ENCODE data around the gene STIM1.

Gene STIM1

DNA sequence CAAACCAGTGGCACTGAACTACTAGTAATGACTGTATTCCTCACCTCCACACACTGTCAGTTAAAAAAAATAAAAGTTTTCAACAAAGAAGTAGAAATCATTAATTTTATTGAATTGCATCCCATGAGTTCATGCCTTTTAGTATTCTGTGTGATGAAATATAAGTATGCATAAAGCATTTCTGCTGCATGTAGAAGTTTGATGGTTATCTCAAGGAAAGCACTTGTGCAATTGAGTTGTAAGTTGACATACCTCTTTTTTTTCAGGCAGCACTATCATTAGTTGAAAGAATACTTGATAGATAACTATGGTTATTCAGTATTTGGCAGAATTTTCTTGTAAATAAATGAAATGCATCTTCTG, 104.4 kb downstream of the STIM1 start:
- TF ChIP-seq, protein P1, sequence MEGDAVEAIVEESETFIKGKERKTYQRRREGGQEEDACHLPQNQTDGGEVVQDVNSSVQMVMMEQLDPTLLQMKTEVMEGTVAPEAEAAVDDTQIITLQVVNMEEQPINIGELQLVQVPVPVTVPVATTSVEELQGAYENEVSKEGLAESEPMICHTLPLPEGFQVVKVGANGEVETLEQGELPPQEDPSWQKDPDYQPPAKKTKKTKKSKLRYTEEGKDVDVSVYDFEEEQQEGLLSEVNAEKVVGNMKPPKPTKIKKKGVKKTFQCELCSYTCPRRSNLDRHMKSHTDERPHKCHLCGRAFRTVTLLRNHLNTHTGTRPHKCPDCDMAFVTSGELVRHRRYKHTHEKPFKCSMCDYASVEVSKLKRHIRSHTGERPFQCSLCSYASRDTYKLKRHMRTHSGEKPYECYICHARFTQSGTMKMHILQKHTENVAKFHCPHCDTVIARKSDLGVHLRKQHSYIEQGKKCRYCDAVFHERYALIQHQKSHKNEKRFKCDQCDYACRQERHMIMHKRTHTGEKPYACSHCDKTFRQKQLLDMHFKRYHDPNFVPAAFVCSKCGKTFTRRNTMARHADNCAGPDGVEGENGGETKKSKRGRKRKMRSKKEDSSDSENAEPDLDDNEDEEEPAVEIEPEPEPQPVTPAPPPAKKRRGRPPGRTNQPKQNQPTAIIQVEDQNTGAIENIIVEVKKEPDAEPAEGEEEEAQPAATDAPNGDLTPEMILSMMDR (IDR thresholded peaks at IDR 0.05; ENCODE audit: control extremely low read depth, extremely low read depth, low read depth, missing control alignments): no peak
- POLR2A ChIA-PET: no interaction called here
- CTCF ChIA-PET: interaction anchor here (0.7 to 3.1 kb wide), 8 partner anchors 8 to 111 kb away, joined by 3 to 21 read pairs (median 6); partner anchors contain the start of gene STIM1
- no peak for DNase-seq (ENCODE audit: extremely low spot score)

DNA sequence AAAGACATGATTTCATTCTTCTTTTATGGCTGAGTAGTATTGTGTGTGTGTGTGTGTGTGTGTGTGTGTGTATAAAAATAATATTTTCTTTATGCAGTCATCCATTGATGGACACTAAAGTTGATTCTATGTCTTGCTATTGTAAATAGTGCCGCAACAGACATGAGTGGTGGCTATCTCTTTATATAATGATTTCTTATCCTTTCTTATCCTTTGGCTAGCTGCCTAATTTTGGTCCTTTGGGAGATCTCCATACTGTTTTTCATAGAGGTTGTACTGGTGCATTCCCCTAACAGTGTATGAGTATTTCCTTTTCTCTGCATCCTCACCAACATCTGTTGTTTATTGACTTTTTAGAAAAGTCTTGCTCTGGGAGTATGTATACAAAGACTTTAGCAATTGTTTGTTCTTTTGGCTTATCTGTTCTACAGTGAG, 107.0 kb downstream of the STIM1 start:
- ChIA-PET CTCF (interaction anchor here (1.5 kb wide), 1 partner anchor 111 kb away, joined by 5 read pairs; no protein-coding TSS in a partner anchor), POLR2A (no interaction called here)
- TF ChIP-seq, protein P1 (IDR thresholded peaks at IDR 0.05; ENCODE audit: control extremely low read depth, extremely low read depth, low read depth, missing control alignments): no peak
- no peak for DNase-seq (ENCODE audit: extremely low spot score)

DNA sequence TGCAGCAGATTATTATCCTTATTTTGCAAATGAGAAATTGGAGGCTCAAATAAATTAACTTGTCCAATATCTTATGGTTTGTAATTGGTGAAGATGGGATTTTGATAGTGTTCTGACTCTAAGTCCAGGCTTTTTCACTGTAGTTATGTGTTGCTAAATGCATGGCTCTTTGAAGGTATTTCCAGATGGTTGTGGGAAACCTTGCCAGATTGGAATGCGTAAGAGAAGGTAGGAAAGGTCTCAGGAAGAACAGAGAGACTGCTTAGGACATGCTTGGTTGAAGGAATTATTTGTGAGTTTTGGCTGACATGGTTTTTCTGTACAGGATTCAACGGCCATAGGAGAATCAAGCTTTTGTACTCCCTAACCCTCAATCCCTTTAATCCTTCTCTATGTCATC, 108.6 kb downstream of the STIM1 start:
- DNase-seq (ENCODE audit: extremely low spot score): no peak
- POLR2A ChIA-PET: no interaction called here
- TF ChIP-seq, protein P1 (IDR thresholded peaks at IDR 0.05; ENCODE audit: control extremely low read depth, extremely low read depth, low read depth, missing control alignments): no peak
- CTCF ChIA-PET: interaction anchor here (1.0 kb wide), 1 partner anchor 17 kb away, joined by 4 read pairs; no protein-coding TSS in a partner anchor

DNA sequence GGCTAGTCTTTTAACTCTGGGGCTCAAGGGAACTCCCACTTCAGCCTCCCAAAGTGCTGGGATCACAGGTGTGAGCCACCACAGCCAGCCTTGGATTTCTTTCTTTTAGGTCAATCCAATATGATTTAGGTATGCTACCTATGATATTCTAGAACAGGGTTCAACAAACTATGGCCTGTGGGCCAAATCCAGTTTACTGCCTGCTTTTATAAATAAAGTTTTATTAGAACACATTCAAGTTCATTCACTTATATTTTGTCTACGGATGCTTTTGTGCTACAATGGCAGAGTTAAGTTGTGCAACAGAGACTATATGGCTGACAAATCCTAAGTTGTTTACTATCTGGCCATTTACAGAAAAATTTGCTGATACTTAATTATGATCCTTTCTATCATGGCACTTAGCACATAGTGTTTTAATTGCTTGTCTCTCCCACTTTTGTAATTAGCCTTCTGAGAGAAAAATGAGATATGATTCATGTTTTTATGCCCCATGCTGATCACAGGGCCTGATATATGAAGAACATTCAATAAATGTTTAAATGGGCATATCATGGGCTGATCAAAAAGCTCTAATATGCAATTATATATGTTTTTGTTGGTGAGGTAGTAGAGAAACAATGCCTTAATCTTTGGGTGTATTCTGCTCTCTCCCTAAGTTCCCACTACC, 109.6 kb downstream of the STIM1 start:
- no peak for DNase-seq (ENCODE audit: extremely low spot score)
- TF ChIP-seq, protein P1 (IDR thresholded peaks at IDR 0.05; ENCODE audit: control extremely low read depth, extremely low read depth, low read depth, missing control alignments): no peak
- POLR2A ChIA-PET: no interaction called here
- CTCF ChIA-PET: no interaction called here

DNA sequence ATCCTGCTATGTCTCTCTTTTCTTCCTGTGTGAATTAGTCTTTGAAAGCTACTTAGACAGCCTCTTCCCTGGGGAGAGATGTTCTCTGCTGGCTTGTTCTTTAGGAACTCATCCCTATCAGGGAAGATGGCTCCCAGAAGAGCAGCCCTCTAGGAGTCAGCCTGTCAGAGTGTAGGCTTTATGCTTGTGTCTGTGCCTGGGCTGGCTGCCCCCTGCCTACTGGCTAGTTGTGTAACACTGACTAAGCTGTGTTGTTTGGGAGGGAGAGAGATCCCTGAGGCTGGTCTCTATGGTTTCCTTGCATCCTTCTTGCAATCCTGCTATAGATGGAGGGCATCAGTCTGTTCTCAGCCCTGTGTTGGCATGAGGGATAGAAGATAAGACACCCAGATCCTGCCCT, 112.2 kb downstream of the STIM1 start:
- CTCF ChIA-PET: interaction anchor here (0.6 to 2.4 kb wide), 13 partner anchors 8 to 118 kb away, joined by 3 to 16 read pairs (median 5); partner anchors contain the start of gene STIM1
- TF ChIP-seq, protein P1 (IDR thresholded peaks at IDR 0.05; ENCODE audit: control extremely low read depth, extremely low read depth, low read depth, missing control alignments): no peak
- DNase-seq (ENCODE audit: extremely low spot score): no peak
- POLR2A ChIA-PET: interaction anchor here (1.1 kb wide), 1 partner anchor 23 kb away, joined by 3 read pairs; no protein-coding TSS in a partner anchor

DNA sequence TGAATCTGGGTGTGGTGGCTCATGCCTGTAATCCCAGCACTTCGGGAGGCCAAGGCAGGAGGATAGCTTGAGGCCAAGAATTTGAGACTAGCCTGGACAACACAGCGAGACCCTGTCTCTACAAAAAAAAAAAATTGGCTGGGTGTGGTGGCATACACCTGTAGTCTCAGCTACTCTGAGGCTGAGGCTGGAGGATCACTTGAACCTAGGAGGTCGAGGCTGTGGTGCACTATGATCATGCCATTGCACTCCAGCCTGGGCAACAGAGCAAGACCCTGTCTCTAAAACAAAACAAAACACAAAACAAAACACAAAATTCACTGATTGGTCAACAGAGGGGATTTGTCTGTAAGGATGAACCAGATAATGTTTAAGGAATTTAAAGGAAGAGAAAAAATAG, 113.7 kb downstream of the STIM1 start:
- TF ChIP-seq, protein P1 (IDR thresholded peaks at IDR 0.05; ENCODE audit: control extremely low read depth, extremely low read depth, low read depth, missing control alignments): no peak
- ChIA-PET CTCF (interaction anchor here (1.0 to 2.2 kb wide), 5 partner anchors 15 to 114 kb away, joined by 3 to 7 read pairs (median 4); partner anchors contain the start of gene STIM1), POLR2A (no interaction called here)
- no peak for DNase-seq (ENCODE audit: extremely low spot score)

Measured in GM10248 (cell line).